ENCODE measurements around the gene NACAD.

Gene NACAD

DNA sequence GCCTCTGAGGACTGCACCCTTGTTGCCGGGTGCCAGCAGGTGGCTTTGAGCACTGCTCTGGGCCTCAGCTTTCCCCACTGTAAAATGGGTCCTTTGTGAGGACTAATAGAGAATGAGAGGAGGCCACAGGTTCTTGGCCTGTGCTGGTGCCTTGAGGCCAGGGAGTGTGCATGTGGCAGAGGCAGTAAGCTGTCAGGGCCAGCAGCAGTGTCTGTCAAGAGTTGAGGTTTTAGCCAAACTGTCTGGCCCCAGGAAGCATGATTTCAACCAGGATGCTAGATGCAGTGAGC lies 13.5 kb downstream of the NACAD start:
- DNase-seq (ENCODE audit: low read depth): no peak

DNA sequence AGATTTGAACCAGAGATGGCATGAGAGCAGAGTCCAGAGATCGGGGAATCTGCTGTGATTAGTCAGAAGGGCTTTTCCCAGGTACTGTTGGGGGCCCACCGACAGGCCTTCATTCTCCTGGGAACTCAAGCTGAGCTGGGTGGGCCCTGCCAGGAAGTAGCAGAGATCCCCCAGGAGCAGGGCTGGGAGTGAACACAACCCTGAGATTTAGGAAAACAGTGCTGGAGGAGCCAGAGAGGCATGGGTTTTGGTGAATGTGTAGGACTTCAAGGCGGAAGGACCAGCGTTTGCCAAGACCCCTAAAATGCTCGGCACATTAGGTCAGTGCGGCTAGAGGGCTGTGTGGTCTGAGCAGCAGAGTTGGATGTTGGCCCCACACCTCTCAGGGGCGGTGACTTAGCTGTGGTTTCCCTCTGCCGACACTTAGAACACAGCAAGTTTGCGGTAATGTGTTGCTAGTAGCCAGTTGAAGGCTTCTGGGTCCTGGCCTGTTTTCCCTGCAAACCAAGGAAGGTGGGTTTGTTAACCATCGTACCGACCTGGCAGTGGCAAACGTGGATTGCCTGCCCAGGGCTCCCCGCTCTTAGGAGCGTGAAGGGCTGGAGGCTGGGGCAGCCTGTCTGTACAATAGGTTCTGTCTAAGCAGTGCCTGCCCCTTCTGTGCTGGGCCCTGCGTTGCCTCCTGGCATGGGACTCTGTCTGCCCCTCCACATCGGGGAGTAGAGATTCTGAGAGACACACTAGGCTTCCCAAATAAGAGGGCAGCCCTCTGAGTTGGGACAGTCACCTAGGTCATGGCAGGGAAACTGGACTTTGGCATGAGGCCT lies 14.0 kb downstream of the NACAD start:
- DNase-seq (ENCODE audit: low read depth): no peak

DNA sequence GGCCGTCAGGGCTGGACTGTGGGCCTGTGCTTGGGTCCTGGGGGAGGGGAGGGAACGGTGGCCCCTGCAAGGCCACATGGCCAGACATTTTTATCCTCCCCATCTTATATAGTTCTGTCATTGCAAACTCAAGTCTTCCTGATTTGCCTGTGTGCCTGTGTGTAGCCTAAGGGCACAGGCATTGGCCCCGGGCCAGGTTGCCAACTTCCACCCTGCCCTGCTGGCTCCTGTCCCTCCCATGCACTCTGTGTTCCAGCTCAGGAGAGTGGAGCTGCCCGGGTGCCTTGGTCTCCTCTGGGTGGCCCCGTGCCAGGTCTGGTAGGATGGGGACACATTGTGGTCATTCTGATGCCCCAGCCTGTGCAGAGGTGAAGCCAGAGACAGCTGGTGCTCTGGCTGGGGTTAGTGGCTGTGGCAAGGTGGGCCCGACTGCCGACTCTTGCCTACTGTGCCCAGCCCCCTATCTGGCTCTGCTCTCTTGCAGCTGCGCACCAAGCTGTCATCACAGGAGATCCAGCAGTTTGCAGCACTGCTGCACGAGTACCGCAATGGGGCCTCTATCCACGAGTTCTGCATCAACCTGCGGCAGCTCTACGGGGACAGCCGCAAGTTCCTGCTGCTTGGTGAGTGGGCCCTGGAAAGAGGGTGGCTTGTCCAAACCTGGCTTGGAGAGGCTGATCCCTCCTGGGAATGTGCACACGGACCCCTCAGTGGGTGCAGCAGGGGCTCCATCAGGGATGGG lies 14.8 kb downstream of the NACAD start:
- DNase-seq (ENCODE audit: low read depth): no peak

DNA sequence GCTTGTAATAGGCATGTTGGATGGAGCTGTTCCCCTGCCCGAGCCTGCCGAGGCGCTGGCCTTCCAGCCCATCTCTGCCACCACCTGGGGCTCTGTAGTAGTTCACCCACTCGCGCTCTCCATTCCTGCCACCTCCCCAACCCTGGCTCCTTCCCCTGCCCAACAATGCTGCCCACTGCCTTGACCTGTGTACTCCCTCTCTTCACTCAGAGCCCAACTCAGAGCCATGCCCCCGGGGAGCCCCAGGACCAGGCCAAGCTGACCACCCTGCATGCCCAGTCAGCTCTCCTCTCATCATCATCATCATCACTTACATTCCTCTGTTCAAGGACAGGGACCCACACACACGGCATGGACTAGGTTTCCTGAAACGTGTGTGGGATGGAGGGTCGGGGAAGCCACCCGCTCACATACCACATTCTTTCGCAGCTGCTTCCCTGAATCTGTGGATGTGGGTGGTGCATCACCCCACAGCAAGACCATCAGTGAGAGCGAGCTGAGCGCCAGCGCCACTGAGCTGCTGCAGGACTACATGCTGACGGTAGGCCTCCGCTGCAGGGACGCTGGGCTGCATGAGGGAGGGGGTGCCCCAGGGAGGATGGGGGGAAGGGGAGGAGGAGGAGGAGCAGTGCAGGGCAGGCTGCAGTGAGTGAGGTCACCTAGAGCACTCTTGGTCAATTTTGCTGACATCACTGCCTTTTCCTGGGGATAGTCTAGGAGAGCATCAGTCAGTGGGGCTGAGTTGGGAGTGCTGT lies 15.6 kb downstream of the NACAD start:
- DNase-seq (ENCODE audit: low read depth): no peak

DNA sequence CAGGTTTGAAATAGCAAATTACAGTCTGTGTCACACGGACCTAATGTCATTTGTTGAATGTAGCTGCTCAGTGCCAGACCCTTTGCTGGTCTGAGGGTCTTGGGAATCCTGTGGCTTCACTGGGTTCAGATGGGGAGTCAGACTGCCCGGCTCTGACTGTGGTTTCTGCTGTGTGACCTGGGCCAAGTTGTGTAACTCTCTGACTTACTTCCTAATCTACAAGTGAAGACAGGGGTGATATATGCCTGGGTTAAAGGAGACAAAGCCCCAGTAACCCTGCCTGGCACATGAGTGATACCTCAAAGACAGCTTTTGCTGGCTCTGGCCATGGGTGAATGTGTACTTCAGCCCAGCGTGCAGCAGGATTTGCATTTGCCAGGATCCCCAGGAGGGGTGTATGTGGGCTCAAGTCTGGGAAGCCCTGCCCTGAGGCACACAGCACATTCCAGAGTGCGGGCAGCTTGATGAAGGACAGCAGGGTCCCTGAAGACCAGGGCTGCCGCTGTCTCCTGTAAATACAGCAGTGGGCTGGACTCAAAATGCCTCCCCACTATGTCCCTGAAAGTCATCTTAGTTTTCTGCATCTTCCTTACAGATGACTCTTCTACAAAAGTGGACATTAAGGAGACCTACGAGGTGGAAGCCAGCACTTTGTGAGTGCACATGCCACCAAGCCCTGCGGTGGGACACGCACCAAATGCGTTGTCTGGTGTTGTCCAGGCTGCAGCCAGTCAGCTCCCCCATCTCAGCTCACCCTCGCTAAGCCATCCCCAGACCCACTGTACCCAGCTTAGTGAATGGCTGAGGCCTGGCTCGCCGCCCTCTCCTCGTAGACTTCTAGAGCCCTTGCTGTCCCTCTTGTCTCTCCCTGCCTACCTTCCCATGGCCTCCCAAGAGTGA lies 16.4 kb downstream of the NACAD start:
- DNase-seq (ENCODE audit: low read depth): no peak

DNA sequence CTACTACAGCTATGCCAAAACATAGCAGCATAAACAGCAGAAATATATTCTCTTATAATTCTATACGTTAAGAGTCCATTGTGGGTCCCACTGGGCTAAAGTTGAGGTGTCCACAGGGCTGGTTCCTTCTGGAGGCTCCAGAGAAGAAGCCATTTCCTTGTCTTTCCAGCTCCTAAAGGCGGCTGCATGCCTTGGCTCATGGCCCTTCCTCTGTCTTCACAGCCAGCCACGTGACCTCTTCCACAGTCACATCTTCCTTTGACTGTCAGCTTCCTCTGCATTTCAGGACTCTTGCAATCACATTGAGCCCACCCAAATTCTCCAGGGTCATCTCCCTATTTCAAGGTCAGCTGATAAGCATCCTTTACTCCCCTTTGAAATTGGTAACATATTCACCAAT lies 17.2 kb downstream of the NACAD start:
- no peak for DNase-seq (ENCODE audit: low read depth)

DNA sequence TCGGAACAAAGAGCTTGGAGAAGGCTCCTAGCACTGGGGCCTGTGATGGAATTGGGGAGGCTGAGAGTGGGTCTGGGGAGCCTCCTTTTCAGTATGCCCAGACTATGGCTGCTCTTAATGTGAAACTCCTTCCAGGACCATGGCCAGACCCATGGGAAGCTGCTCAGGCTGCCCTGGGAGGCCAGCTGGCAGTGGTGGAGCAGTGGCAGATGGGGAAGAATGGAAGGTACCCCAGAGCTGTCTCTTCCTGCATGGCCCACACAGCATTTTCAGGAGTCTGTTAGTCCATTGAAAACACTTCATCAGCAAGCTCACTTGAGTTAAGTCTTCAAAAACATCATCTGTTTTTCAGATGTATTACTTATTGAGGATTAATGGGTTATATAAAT lies 18.5 kb downstream of the NACAD start:
- no peak for DNase-seq (ENCODE audit: low read depth)

DNA sequence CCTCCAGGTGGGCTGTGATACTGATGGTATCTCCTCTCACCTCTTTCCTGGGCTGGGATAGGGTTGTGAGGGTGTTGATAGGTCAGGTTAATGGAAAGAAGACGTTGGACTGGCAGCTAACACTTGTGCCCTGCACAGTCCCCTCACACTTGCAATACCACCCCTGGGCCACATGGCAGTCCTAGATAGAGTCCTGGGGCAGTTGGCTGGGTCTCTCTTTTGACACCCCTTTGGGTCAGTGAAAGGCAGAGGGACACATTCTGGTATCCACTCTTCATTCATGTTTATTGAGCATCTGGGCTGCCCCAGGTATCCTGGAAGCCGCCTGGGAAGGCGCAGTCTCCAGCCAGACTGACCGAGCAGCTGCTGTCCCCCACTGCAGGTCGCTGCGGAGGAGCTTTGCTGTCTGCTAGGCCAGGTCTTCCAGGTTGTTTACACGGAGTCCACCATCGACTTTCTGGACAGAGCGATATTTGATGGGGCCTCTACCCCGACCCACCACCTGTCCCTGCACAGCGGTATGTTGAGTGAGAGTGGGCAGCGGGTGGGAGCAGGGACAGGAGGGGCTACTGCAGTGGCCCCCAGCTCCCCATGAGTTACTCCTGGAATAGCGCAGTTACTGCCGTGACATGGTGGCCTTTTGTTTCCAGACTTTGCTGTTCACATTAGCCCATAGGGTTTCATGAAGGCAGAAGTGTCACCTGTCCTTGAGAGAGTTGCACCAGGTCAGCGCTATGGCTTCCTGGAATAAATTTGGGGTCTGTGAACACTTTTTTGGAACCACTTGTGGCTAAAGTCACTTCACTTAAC lies 19.1 kb downstream of the NACAD start:
- no peak for DNase-seq (ENCODE audit: low read depth)

DNA sequence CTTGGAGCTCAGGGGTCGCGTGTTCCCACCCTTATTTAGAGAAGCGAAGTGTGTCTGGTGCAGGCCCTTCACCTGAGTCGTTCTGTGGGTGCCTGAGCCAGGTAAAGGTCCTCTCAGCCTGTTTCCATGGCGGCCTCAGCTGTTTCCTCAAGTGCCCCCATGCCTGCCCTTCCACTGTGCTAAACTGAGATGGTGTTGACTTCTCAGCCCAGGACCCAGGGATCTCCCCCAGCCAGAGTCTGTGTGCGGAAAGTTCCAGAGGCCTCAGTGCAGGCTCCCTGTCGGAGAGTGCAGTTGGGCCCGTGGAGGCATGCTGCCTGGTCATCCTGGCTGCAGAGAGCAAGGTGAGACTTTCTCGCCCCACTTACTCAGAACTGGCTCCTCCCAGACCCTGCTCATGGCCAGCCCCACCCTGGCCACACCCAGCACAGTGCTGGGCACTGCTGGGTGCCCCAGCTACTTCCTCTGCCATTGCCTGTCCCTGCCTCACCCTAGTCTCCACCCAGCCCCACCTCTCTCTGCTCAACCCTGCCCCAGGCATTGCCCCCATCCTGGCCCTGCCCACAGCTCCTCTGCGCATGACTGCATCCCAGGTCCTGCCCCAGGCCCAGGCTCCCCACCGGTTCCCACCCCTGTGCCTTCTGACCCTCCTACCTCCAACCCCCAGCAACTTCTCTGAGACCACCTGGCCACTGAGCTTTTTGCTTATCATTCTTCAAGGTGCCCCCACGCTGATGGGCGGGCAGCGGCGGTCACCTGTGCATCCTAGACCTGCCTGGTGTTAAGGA lies 20.3 kb downstream of the NACAD start:
- no peak for DNase-seq (ENCODE audit: low read depth)

DNA sequence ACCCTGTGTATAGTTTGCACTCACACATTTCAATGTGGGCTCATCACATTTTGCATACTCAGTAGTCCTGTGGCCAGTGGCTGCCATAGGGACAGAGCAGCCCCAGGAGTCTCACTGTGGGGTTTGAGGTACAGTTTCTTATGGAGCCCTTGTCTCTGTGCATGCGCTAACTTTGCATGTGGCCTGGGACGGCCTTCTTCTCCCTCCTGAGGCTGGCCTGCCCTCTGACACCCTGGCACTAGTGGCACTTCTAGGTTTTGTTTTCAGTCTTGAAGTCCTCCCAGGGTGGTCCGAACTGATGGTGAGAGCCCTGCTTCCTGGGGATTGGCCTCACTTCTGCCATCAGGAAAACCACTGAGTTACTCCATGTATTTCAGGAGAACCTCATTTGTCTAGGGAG lies 21.2 kb downstream of the NACAD start:
- no peak for DNase-seq (ENCODE audit: low read depth)

DNA sequence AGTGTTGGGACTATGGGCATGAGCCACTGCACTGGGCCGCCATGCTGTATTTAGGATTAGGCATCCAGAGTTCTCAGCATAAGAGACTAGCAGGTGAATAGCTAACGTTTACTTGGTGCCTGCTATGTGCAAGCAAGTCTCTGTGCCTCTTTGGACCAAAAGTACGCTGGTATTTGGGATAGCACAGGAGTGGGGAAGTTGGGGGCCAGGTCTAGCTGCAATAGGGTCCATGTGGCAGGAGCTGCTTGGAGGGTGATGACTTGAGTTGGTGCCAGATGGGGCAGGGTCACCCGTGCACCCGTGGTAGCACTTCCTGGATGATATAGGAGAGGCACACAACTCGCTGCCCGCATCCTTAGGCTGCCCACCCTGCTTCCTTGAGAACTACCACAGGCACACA lies 22.4 kb downstream of the NACAD start:
- no peak for DNase-seq (ENCODE audit: low read depth)

DNA sequence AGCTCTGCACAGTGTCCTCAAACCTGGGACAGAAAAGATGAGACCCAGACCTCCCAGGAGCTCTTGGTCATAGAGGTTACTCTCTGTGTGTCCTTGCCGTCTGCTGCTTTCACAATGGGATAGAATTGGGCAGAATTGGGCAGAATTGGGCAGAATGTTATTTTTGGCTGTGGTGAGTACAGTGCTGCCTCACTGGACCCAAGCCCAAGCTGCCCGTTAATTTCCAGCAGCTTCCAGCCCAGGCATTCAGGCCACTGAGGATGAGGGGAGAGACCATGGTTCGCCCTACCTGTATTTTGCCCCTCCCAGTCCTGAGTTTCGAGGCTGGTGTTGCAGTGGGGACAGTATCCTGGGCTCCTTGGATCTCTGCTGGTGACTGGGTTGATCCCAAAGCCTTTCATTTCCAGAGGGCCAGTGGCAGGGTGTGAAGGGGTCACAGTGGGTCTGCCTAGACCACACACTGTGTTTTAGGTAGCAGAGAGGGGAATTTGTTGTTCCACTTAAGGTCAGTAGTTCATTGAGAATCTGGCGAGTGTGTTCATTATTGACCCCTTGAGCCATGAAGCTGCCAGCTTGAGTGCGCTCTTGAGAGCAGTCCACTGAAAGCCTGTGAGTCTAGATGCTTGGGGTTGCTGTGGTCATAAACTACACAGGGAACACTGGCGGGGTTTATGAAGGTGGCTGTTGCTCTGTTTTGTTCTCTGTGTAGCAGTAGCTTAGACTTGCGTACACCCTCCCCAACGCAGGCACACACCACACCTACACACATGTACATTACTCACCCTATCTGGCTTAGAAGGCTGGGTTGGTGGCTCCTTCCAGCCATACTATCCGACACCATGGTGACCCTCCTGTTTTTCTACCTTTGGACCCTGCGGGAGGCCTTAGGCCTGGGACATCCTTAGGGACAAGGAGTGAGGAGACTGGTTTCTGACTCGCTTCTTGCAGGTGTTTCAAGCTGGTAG lies 23.5 kb downstream of the NACAD start:
- no peak for DNase-seq (ENCODE audit: low read depth)

DNA sequence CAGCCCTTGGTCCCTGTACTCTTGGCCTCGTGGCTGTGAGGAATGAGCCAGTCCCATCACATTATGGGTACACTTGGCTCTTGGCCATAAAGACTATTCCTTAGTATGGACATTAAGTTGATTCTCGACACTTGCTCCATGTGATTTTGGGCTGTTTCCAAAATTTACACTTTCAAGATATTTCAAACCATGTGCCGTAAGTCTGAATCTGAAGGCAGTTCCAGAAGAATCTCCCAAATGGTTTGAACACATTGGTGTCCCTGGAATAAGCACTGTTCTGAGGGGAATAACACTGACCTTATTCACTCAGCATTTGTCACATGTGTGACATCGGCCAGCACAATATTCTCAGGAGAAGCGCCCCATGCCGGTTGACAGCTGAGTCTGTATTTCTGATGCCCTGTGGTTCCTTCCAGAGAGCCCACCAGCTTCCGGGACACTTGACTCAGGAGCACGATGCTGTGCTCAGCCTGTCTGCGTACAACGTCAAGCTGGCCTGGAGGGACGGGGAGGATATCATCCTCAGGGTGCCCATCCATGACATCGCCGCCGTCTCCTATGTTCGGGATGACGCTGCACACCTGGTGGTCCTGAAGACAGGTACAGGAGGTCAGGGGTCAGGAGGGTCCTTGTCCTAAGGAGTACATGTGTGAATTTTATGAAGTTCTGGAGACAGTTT lies 24.6 kb downstream of the NACAD start:
- no peak for DNase-seq (ENCODE audit: low read depth)

DNA sequence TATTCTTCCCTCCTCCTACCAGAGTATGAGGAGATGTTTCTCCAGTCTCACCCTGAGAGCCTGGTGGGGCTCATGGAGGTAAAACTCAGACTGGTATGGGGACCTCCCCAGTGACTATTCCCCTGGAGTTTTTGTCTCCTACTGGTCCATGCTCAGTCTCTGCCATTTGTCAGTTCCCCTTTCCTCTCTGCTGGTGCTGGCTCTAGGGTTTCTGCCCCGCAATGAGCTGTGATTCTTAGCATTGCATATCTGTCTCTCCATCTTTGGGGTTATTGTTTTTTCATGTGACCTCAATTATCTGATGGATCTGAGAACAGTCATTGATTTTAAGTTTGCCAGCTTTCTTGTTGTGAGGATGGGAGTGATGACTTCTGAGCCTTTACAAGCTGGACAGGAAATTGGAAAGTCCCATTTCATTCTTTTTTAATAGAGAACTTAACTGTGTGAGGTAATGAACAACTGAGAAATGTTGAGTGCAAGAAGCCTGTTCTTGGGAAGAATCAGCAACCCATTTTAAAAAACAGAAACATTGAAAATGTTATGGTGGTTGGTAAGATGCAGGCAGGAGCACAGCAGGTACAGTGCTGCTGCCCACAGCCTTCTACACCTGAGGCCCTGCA lies 26.9 kb downstream of the NACAD start:
- no peak for DNase-seq (ENCODE audit: low read depth)

DNA sequence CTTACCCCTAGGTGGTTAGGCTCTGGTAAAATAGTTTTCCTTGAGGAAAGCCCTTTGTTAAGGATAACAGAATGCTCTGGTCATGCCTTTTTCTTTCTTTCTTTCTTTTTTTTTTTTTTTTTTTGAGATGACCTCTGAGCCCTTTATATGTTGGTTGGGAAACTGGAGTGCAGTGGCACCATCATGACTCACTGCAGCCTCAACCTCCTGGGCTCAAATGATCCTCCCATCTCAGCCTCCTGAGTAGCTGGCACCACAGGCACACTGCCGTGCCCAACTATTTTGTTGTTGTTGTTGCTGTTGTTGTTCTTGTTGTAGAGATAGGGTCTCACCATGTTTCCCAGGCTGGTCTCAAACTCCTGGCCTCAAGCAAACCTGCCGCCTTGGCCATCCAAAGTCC lies 27.4 kb downstream of the NACAD start:
- DNase-seq (ENCODE audit: low read depth): no peak

DNA sequence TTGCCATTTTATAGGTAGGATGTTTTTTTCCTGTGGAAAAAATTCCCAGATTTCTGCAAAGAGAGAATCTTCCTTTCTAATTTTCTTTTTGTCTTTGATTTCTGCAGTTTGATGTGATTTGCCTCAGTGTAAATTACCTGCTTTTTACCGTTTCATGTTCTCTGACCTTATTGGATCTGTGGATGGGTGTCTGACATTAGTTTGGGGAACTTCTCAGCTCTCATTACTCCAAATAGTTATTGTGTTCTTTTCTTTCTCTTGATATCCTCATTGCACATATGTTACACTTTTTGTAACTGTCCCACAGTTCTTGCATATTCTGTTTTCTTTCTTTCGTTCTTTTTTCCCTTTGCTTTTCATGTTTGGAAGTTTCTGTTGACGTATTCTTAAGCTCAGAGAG lies 28.5 kb downstream of the NACAD start:
- DNase-seq (ENCODE audit: low read depth): no peak

DNA sequence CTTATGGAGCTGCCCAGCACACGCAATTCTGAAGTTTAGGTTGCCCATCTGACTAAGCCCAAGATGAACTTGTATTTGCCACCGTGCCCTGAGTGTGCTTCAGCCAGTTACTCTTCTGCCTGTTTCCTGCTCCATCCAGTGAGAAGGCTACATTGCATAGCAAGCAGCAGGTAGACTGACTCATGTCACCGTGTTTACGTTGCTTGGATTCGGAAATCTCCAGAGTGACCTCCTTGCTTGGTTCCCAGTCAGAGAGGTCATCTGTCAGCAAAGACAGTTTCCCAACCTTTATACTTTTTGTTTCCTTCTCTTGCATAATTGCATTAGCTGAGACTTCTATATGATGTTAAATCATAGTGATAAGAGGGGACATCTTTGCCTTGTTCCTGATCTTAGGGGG lies 30.9 kb downstream of the NACAD start:
- DNase-seq (ENCODE audit: low read depth): no peak

DNA sequence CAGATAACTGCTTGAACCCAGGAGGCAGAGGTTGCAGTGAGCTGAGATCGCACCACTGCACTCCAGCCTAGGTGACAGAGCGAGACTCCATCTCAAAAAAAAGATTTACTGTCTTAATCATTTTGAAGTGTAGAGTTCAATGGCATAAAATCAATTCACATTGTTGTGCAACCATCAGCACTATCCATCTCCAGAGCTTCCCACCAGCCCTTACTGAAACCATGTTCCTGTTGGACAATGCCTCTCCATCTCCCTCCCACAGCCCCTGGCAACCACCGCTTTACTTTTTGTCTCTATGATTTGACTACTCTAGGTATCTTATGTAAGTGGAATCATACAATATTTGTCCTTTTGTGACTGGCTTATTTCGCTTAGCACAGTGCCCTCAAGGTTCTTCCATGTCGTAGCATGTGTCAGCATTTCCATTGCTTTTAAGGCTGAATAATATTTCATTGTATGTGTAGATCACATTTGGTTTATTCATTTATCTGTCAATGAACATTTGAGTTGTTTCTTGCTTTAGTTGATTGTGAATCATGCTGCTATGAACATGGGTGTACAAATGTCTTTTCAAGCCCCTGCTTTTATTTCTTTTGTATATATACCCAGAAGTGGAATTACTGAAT lies 33.1 kb downstream of the NACAD start:
- no peak for DNase-seq (ENCODE audit: low read depth)

Measured in stimulated activated CD8-positive, alpha-beta memory T cell treated with anti-CD3 and anti-CD28 coated beads, Interleukin-7, amount 100 ng/mL, for 24 hours (primary cell).